Neural cell (in vitro differentiated cells): ENCODE results near the gene UGGT2.

ENCODE experiments used
- CTCF ChIP-seq: fragments of 450-650 bp; IDR thresholded peaks from 2 replicates; pipeline ENCODE4 v1.5.1; 2014; ENCODE audit warnings: antibody characterized with exemption, mild to moderate bottlenecking, moderate library complexity; ENCODE audit not compliant: poor library complexity, severe bottlenecking
- EP300 ChIP-seq: fragments of 450-650 bp; conservative IDR thresholded peaks from 2 replicates; pipeline ENCODE4 v1.6.1; 2014; ENCODE audit warnings: antibody characterized with exemption, mild to moderate bottlenecking, moderate library complexity; ENCODE audit not compliant: poor library complexity, severe bottlenecking
- SMC3 ChIP-seq: fragments of 450-650 bp; conservative IDR thresholded peaks from 2 replicates; pipeline ENCODE4 v1.6.1; 2014; ENCODE audit warnings: antibody characterized with exemption, mild to moderate bottlenecking, moderate library complexity; ENCODE audit not compliant: poor library complexity

- TF ChIP-seq EP300 (no peak), SMC3 (no peak), CTCF (no peak)
Measured at GRCh38 chr13:95931300-95932025, 121.7 kb downstream of the UGGT2 start.
